ENCODE measurements around the gene OCA2.

DNA sequence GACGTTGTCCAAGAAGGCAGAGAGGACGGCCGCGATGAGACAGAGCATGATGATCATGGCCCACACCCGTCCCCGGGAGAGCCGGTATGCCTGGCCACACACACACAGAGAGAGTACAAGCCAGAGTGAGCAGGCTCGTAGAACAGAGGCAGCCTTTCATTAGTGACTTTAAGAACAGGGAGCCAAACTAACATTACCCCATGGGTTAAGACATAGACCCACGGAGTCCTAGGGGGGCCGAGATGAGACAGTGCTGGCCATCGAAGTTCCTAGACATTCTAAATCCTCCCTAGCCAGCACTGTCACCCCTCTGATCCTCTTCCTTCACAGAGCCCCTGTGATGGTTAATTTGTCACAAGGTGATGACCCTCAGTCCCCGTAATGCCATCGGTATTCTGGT lies 114.0 kb downstream of the OCA2 start:
- TF ChIP-seq CBX8 (IDR thresholded peaks at IDR 0.05; ENCODE audit: borderline replicate concordance, low read depth, low read length) (no peak), CTCF (IDR thresholded peaks at IDR 0.05; ENCODE audit: control extremely low read depth in 1 of 3, insufficient read depth in 1 of 3, low read depth in 1 of 3, low read length in 3 of 3) (no peak), SIN3A (conservative IDR thresholded peaks at IDR 0.05 in 1 of 2, IDR thresholded peaks at IDR 0.05 in 1 of 2; ENCODE audit: low read depth in 1 of 2, low read length in 2 of 2) (no peak), BCL11A (IDR thresholded peaks at IDR 0.05; ENCODE audit: low read depth in 2 of 2, low read length in 2 of 2) (no peak), SAP30 (IDR thresholded peaks at IDR 0.05; ENCODE audit: insufficient read depth, insufficient replicate concordance, low read length) (no peak), CBX5 (IDR thresholded peaks at IDR 0.05; ENCODE audit: low read depth, low read length) (no peak), SP1 (IDR thresholded peaks at IDR 0.05; ENCODE audit: low read depth, low read length) (no peak), RAD21 (IDR thresholded peaks at IDR 0.05 in 1 of 2, conservative IDR thresholded peaks at IDR 0.05 in 1 of 2; ENCODE audit: low read depth in 2 of 2, low read length in 2 of 2) (no peak)
- TF ChIP-seq, protein P1, sequence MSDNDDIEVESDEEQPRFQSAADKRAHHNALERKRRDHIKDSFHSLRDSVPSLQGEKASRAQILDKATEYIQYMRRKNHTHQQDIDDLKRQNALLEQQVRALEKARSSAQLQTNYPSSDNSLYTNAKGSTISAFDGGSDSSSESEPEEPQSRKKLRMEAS (IDR thresholded peaks at IDR 0.05), result no peak

Data from H1 (cell line).